ENCODE data around the gene C16orf46. TPM values are rescaled to one million over a fixed set of nuclear protein-coding genes. Genes with fewer than 3 reads are reported as not detected.

The C16orf46 gene
- total RNA-seq, 4 donors from 2014 or later: 0.54 to 2.5 (median 1.3) TPM

- 68 to 74% methylated on average over 21 of the region's 21 CpGs for WGBS, 2 donors
- H3K4me3 ChIP-seq (ENCODE audit: low read depth, poor library complexity, severe bottlenecking): no peak overlapping the region
- intact Hi-C loops (cut with DNase I; ENCODE audit: low total_unique reads): no loop called here
- no peak for TF ChIP-seq CTCF (IDR thresholded peaks at IDR 0.05)
- no peak for TF ChIP-seq POLR2A (IDR thresholded peaks at IDR 0.05)
- DNase-seq (ENCODE audit: low spot score in 2 of 2): peak in 1 of 2 donors; percentile 60
These were observed 17.8 kb upstream of the C16orf46 start for GRCh38 chr16:81094771-81095251.

GRCh38 chr16:81088836-81089235 lies 11.8 kb upstream of the C16orf46 start:
- 95 to 97% methylated on average over 5 of the region's 5 CpGs for WGBS, 2 donors
- no peak for DNase-seq (ENCODE audit: low spot score in 2 of 2)

GRCh38 chr16:81081014-81081413 lies 4.0 kb upstream of the C16orf46 start:
- WGBS, 2 donors: 92 to 94% methylated on average over 4 of the region's 4 CpGs
- intact Hi-C loops (cut with DNase I; ENCODE audit: low total_unique reads): no loop called here
- DNase-seq (ENCODE audit: low spot score in 2 of 2): no peak
- H3K4me3 ChIP-seq (ENCODE audit: low read depth, poor library complexity, severe bottlenecking): no peak overlapping the region
- no peak for TF ChIP-seq CTCF (IDR thresholded peaks at IDR 0.05)
- TF ChIP-seq POLR2A (IDR thresholded peaks at IDR 0.05): no peak

More at GRCh38 chr16:81088836-81089235, 11.8 kb upstream of the C16orf46 start:
- intact Hi-C loops (cut with DNase I; ENCODE audit: low total_unique reads): no loop called here
- TF ChIP-seq POLR2A (IDR thresholded peaks at IDR 0.05) (no peak), CTCF (IDR thresholded peaks at IDR 0.05) (no peak)
- no peak overlapping the region for H3K4me3 ChIP-seq (ENCODE audit: low read depth, poor library complexity, severe bottlenecking)

- H3K4me3 ChIP-seq (ENCODE audit: low read depth, poor library complexity, severe bottlenecking): no peak overlapping the region
- no peak for DNase-seq (ENCODE audit: low spot score in 2 of 2)
- intact Hi-C loops (cut with DNase I; ENCODE audit: low total_unique reads): no loop called here
- 70 to 85% methylated on average over 1 of the region's 1 CpG for WGBS, 2 donors
- TF ChIP-seq CTCF (IDR thresholded peaks at IDR 0.05): no peak
- no peak for TF ChIP-seq POLR2A (IDR thresholded peaks at IDR 0.05)
These were observed 3.2 kb upstream of the C16orf46 start for GRCh38 chr16:81080233-81080632.

- H3K4me3 ChIP-seq (ENCODE audit: low read depth, poor library complexity, severe bottlenecking): peak overlapping the region; percentile 70
- TF ChIP-seq CTCF (IDR thresholded peaks at IDR 0.05) (no peak), POLR2A (IDR thresholded peaks at IDR 0.05) (no peak)
- intact Hi-C loops (cut with DNase I; ENCODE audit: low total_unique reads): no loop called here
- WGBS, 2 donors: 1% methylated on average over 27 of the region's 27 CpGs
- peak; percentile 83 to 97 for DNase-seq (ENCODE audit: low spot score in 2 of 2)
These were observed 417 bp downstream of the C16orf46 start for GRCh38 chr16:81076566-81077075.

All from lower leg skin (tissue), 4 donors.